ENCODE results near the gene FADS2.

The FADS2 gene

DNA sequence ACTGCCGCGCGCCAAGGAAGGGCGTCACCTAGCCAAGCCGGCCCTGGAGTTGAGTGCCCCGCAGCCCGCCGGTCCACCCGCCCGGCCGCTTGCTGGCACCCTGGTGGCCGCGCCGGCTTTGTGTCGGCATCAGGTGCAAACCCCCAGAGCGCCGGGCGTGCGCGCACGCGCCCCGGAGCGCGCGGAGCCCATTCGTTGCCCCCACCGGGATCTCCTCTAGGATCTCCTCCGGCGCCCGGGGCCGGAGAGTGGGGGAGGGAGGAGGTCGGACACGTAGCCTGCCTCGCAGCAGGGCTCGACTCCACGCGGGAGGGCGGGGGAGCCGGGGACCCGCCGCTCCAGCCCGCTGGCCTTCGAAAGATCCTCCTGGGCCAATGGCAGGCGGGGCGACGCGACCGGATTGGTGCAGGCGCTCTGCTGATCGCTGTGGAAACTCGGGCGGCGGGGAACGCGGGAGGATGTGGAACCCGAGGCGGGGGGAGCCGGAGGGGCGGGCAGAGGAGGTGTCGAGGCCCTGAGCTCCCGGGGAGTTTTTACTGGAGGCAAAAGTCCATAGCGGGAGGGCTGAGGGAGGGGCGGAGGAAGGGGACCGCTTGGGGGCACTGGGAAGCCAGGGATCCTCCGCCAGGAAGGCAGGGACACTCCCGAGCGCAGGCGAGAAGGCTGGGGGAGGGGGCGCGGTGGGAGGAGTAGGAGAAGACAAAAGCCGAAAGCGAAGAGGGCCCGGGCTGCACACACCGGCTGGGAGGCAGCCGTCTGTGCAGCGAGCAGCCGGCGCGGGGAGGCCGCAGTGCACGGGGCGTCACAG is at the start of gene FADS2:
Gene FADS2 (plus strand): TSS at position 730 of the 808 bp plus-strand sequence. CDS start 91 bp downstream, outside the sequence.
- peak; percentile 84 to 87 for DNase-seq

DNA sequence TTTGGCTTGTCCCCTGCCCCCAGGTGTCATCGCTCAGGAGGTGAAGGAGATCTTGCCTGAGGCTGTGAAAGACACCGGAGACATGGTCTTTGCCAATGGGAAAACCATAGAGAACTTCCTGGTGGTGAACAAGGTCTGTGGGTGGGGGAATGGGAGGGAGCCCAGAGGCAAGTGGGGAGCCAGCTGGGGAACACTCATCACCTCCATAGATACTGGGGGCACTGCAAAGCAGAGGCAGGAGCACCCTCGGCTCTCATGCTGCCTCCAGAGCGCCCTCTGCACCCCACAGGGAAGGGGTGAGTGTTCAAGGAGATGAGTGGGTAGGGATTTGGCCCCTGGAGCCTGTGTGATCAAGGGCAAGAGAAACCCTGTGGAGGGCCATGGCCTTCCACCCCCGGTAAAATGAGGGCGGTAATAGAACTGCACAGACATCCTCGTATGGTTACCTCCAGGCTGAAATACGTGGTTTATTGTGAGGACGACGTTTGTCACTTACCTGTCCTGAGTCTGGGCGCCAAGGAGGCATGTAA is 49.7 kb upstream of the FADS2 start:
- DNase-seq = no peak

DNA sequence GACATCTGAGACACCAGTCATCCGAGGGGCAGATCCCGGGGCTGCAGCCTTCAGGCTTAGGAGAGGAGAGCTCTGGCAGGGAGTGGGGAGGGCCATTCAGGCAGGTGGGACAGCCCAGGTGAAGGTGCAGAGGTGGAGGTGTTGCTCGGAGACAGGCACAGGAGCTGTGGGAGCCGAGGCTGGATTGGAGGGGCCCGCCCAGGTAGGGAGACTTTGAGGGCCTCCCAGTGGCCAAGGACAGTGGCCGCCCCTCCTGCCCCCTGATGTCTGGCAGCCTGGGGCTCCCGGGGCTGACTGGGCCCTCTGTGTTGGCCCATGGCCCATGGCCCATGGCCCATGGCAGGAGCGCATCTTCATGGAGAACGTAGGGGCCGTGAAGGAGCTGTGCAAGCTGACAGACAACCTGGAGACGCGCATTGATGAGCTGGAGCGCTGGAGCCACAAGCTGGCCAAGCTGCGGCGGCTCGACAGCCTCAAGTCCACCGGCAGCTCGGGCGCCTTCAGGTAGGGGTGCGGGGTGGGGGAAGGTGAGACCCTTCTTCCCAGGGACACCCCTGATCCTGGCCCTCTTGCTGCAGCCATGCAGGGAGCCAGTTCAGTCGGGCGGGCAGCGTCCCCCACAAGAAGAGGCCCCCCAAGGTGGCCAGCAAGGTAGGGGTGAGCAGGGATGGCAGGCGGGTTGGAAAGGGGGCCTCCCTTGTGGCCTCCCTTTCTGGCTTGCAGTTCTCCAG is 49.0 kb upstream of the FADS2 start:
- no peak for DNase-seq

DNA sequence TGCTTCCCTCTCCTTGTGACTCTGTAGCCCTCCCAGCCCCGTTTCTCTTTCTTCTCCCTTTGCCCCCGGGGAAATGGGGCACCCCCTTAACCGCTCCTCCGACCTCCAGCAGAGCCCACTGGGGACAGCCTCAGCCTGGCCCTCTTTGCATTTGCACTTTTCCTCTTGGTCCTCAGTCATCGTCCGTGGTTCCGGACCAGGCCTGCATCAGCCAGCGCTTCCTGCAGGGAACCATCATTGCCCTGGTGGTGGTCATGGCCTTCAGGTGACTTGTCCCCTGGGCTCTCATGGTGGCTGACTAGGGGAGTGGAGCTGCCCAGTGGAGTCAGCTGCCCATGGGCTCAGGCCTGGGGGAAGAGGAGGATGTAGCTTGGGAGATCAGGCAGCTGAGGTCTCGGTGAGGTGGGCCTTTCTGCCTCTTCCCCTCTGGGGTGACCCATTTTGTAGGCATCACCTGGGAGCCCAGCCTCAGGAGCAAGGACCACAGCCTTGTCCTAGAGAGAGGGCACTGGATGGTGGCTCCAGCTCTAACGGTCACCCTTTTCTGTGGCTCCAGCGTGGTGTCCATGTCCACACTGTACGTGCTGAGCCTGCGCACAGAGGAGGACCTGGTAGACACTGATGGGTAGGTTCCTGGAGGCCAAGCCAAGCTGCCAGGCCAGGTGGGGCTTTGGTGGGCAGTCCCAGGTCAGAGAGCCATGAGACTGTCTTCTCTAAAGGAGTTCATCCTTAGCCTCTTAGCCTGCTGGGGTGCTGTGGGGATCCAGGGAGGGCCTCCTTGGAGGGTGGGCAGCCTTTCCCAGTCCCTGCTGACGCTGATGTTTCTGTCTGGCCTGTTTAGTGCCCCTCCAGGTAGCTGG is 48.2 kb upstream of the FADS2 start:
- no peak for DNase-seq

DNA sequence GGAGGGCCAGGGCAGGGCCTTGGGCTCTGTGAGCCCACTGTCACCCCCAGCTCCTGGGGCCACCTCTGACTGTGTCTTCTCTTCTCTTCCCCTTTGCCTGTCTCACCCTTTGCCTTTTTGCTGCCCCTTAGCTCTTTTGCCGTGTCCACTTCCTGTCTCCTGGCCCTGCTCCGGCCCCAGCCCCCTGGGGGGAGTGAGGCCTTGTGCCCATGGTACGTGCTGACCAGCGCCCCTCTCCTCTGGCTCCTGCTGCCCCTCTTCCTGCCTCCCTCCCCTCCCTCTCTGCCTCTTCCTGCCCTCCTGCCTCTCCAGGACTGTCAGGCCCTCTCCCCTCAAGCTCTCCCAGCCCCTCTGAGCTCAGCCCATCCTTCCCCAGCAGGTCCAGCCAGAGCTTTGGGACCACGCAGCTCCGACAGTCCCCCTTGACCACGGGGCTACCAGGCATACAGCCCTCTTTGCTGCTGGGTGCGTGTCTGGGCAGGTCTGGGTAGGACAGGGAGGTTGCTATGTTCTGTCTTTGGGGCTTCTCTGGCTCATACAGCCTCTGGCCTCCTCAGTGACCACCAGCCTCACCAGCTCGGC is 47.4 kb upstream of the FADS2 start:
- no peak for DNase-seq

DNA sequence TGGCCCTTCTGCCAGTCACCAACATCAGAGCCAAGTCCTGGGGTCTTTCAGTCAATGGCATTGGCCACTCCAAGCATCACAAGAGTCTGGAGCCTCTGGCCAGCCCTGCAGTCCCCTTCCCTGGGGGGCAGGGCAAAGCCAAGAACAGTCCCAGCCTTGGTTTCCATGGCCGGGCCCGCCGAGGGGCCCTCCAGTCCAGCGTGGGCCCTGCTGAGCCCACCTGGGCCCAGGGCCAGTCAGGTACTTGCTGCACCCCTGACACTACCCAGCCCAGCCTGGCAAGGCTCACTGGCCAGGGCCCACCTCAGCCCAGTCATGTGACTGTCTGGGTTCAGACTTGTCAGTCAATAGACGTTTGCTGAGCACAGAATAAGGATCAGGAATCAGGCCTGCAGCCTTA is 46.5 kb upstream of the FADS2 start:
- no peak for DNase-seq

DNA sequence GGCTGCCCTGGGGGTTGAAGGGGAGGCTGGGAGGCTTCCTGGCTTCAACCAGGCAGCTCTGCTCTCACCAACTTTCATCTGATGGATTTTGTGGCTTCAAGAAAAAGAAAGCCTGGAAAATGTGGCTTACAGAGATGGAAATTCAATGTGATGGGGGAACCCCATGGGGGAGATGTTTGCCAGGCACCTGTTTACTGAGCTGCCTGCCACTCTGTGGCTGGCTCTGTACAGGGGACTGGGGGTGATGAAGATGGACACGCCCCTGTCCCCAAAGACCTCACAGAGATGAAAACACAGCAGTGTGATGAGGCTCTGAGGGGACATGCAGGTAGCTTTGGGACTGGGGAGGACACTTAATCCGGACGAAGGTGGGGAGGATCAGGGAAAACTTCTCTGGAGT is 45.8 kb upstream of the FADS2 start:
- DNase-seq = no peak

DNA sequence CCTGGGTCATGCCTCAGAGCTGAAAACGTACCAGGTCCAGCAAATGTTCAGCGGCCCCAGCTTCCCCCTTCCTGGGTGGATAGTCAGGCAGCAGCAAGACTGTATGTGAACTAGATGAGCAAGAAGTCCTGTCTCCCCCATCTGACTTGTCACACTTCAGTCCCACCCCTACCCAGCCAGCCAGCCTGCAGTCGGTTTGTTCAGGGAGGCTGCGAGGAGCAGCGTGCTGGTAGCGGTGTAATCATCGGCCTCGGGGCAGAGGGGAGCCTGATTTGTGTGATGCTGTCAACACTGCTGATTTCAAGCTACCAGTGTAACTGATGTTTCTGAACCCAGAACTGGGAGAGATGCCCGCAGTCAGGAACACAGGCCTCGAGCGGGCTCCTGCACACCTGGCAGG is 45.3 kb upstream of the FADS2 start:
- DNase-seq = no peak

DNA sequence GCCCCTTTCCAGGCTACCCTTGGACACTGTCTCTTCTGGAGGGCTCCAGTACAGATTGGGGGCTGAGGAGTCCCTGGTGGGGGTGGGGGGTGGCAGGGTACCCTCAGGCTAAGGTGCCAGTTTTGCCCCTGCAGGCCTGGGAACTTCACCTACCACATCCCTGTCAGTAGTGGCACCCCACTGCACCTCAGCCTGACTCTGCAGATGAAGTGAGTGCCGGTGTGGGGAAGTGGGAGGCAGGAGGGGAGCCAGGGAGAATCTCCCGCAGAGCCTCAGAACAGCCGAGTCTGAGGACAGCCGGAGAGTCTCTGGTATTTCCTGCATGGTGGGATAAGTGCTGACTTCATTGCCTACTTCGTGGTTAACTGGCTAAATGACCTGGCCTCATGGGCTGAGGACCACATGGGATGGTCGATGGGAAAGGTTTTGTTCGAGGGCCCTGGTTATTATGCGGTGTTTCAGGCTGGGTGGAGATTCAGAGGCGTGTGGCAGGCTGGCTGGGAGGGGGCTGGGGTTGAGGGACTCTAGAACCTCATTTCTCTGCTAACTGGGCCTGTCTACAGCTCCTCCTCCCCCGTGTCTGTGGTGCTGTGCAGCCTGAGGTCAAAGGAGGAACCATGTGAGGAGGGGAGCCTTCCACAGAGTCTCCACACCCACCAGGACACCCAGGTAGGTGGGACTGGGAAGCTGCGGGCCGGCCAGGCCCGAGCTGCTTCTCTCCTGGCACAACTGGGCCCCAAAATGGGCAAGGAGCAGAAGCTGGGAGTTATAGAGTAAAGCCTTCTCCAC is 44.2 kb upstream of the FADS2 start:
- no peak for DNase-seq

DNA sequence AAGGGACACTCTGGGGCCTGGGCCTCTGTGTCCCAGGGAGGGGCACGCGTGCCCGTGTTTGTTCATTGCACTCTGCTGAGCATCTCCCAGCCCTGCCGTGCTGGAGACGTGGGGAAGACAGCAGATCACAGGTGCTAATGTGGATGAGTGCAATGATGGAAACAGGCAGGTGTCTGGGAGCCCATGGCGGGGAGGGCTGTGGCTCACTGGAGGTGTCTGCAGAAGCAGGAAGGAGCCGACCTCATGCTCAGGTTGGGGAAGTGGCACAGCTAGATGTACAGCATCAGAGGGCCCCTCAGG is 43.6 kb upstream of the FADS2 start:
- no peak for DNase-seq

DNA sequence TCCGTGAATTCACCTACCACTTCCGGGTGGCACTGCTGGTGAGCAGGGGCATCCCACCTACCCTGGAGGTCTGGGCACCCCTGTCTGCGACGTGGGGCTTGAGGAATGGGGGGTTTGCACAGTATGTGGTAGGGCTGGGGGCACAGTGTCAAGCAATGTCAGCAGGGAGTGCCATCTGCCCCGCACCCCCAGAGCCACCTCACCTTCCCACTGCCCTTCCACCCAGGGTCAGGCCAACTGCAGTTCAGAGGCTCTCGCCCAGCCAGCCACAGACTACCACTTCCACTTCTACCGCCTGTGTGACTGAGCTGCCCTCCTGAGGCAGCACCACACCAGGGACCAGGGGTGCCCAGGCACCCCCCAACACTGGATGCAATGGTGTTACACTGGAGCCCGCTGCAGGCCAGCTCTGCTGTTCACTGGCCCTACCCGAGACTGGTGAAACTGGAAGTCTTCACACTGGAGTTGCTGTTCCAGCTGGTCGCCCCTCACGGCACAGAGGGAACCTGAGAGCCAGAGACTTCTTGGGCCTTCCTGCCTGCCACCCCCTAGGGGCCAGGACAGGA is 42.2 kb upstream of the FADS2 start:
- no peak for DNase-seq

DNA sequence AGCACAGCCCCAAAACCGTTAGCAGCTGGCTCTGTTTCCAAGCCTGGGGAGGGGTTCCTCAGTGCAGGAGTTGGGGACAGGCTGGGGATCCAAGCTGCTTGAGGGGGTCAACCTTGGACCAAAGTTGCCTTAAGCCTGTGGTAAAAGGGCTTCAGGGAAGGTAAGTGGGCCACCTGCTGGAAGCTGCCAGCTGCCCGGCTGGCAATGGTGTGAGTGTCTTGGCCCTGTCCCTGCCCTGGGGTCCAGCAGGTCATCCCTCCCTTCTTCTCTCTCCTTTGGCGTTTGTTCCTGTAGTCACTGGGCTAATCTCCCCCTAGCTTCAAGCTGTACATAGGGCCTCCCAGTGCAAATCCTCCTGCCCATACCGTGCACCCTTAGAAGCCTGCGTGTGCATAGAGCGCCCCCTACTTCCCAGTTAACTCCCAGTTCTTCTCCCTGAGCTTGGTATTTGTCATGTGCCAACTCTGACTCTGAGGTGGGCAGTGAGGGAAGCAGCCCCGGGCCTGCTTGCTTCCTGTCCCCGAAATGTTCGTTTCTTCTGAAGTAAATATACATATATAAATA is 40.1 kb upstream of the FADS2 start:
- no peak for DNase-seq

DNA sequence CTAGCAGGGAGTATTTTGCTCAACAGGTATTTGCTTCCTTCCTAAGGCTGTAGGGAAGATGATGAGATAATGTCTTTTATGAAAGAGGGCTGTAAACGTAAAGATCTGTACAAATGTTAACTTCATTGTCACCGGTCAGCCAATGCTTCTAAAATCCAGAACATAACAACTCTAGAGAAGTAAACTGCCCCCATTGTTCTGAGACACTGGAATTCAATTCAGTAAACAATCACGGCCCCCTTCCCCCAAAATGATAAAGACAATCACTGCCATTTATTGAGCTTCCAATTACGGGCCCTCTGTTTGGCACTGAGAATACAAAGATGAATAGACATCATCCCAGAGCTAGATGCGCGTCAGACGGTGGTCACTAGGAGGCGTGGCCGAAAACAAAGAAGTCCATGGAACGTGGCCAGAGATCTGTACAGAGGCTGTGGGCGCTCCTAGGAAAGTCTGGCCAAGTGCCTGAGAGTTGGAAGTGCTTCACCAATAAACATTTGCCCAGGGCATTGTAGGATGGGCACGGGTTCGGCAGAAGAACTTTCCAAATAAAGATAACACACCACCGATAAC is 36.3 kb upstream of the FADS2 start:
- DNase-seq = peak; percentile 63 to 67

DNA sequence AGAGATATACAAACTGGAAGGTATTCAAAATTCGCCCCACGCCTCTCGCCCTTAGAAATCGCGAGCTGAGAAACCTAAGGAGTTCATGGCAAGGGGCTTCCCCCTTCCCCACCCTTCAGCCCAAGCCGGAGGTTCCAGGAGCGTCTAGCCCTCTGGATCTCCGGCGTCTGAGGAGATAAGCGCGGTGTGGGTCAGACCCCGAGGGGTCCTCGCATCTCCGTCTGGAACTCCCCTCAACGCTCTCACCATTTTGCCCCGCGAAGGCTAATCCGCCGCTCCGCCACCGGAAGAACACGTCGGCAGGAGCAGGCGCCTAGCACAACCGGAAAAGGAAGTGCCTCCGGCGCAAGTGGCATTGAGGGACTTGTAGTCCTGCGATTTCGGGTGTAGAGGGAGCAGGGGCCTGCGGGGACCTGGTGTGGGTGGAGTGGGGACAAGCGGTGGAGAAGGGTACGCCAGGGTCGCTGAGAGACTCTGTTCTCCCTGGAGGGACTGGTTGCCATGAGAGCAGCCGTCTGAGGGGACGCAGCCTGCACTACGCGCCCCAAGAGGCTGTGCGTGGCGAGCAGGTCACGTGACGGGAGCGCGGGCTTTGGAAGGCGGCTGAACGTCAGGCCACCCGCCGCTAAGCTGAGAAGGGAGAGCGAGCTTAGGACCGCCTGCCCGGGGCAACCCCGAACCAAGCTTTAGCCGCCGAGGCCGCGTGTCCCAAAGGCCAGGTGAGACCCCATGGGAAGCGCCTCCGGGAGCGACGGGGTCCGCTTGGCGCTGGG is 35.6 kb upstream of the FADS2 start, which contains the start of the genes FEN1 and TMEM258:
Gene FEN1 (plus strand): TSS at position 602 of the 773 bp plus-strand sequence. CDS start 2,451 bp downstream, outside the sequence.
Gene TMEM258 (minus strand): TSS at position 290 of the 773 bp plus-strand sequence. CDS start 41 bp downstream, at position 249.
- DNase-seq = peak; percentile 93 to 95

DNA sequence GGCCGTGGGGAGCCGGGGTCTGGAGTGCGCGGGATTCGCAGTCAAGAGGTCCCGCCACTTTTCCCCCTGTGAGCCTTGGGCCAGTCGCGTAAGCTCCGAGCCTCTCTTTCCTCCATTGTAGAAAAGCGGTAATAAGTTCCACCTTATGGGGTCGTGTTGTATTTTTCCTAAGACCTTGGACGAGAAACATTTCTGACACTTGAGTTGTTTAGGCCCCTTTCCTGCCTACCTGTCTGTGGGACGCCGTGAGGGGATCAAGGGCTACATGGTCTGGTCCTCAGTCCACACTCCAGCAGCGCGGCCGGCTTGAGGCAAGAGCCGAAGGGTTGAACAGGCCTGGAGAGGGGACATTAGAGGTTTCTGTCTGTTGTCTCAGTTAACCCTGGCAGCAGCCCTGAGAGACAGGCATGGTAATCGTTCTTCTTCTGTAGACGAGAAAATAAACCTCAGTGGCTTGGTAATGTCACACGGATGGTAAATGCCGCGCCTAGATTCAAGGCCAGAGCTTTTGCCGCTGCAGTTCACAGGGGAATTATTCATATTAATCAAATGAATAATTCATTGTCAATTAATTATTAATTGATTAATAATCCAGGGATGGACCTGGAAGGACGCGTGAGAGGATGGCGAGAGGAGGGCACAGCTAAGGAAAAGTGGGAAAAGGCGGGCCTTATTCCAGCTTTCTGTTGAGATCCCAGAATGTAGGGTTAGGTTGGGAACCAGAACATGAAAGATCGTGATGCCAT is 34.8 kb upstream of the FADS2 start:
- no peak for DNase-seq

DNA sequence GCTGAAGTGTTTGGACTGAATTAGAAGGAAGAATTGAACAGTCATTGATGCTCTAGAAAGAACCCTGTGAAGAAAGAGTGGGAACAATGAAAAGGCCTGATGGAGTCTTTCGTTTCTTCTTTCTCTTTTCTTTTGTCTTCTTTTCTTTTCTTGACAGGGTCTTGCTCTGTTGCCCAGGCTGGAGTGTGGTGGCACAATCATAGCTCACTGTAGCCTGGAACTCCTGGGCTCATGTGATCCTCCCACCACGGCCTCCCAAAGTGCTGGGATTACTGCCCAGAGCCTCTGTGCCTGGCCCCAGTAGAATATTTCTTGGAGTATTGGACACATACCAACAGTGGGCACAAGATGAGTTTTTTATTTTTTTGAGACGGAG is 34.3 kb upstream of the FADS2 start:
- no peak for DNase-seq

DNA sequence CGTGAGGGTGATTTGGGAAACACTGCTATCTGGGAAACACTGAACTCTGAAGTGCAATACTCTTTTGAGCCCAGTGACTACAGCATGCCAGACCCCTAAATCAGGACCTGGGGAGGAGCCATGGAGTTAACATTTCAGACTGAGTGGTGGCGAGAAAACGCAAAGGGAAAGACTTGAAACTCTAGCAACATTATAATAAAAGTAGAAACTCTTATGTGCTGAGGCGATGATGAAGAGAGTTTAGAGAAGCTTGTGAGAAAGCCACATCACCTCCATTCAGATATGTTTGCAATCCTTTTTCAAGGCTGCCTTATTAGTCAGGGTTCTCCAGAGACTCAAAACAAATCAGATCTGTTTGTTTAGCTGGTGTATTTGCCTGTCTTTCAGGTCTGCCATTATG is 33.5 kb upstream of the FADS2 start:
- no peak for DNase-seq

DNA sequence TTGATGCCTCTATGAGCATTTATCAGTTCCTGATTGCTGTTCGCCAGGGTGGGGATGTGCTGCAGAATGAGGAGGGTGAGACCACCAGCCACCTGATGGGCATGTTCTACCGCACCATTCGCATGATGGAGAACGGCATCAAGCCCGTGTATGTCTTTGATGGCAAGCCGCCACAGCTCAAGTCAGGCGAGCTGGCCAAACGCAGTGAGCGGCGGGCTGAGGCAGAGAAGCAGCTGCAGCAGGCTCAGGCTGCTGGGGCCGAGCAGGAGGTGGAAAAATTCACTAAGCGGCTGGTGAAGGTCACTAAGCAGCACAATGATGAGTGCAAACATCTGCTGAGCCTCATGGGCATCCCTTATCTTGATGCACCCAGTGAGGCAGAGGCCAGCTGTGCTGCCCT is 32.6 kb upstream of the FADS2 start:
- no peak for DNase-seq

DNA sequence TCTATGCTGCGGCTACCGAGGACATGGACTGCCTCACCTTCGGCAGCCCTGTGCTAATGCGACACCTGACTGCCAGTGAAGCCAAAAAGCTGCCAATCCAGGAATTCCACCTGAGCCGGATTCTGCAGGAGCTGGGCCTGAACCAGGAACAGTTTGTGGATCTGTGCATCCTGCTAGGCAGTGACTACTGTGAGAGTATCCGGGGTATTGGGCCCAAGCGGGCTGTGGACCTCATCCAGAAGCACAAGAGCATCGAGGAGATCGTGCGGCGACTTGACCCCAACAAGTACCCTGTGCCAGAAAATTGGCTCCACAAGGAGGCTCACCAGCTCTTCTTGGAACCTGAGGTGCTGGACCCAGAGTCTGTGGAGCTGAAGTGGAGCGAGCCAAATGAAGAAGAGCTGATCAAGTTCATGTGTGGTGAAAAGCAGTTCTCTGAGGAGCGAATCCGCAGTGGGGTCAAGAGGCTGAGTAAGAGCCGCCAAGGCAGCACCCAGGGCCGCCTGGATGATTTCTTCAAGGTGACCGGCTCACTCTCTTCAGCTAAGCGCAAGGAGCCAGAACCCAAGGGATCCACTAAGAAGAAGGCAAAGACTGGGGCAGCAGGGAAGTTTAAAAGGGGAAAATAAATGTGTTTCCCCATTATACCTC is 32.1 kb upstream of the FADS2 start:
- DNase-seq = no peak
